Stimulated activated naive CD8-positive, alpha-beta T cell treated with anti-CD3 and anti-CD28 coated beads, Interleukin-15, Interleukin-2, amounts not matched to agents 100 ng/mL and 50 ng/mL, for 24 hours (primary cell): Measurements from ENCODE around the gene COPS9.

Experiments used
- H3K27ac Mint-ChIP-seq: one replicate; pipeline ENCODE4 v1.8.0; 2021; ENCODE audit warnings: mild to moderate bottlenecking, mixed read lengths
- H3K27me3 Mint-ChIP-seq: one replicate; pipeline ENCODE4 v1.8.0; 2021; ENCODE audit warnings: mixed read lengths
- H3K36me3 Mint-ChIP-seq: one replicate; pipeline ENCODE4 v1.8.0; 2021; ENCODE audit warnings: low read depth, mixed read lengths
- H3K4me1 Mint-ChIP-seq: one replicate; pipeline ENCODE4 v1.8.0; 2021; ENCODE audit warnings: low read depth, mixed read lengths
- H3K4me3 Mint-ChIP-seq: one replicate; pipeline ENCODE4 v1.8.0; 2021; ENCODE audit warnings: mild to moderate bottlenecking, mixed read lengths
- H3K9me3 Mint-ChIP-seq: one replicate; pipeline ENCODE4 v1.8.0; 2021; ENCODE audit warnings: mixed read lengths

The COPS9 gene

GRCh38 chr2:240127191-240127750, 8.8 kb downstream of the COPS9 start:
- Mint-ChIP-seq H3K36me3 (peaks cover 55% of the 10 kb centered on the region), H3K27me3 (no peaks in the 10 kb centered on the region), H3K9me3 (no peaks in the 10 kb centered on the region), H3K4me1 (no peaks in the 10 kb centered on the region), H3K4me3 (no peak overlapping the region), H3K27ac (no peak overlapping the region)

GRCh38 chr2:240126731-240127130, 9.4 kb downstream of the COPS9 start:
- no peaks in the 10 kb centered on the region for H3K9me3 Mint-ChIP-seq
- no peak overlapping the region for H3K27ac Mint-ChIP-seq
- peaks cover 2% of the 10 kb centered on the region for H3K4me1 Mint-ChIP-seq
- no peaks in the 10 kb centered on the region for H3K27me3 Mint-ChIP-seq
- H3K4me3 Mint-ChIP-seq = no peak overlapping the region
- peaks cover 51% of the 10 kb centered on the region for H3K36me3 Mint-ChIP-seq

GRCh38 chr2:240125742-240126141, 10.4 kb downstream of the COPS9 start:
- peaks cover 41% of the 10 kb centered on the region for H3K36me3 Mint-ChIP-seq
- no peak overlapping the region for H3K4me3 Mint-ChIP-seq
- peaks cover 7% of the 10 kb centered on the region for H3K4me1 Mint-ChIP-seq
- no peak overlapping the region for H3K27ac Mint-ChIP-seq
- H3K27me3 Mint-ChIP-seq = no peaks in the 10 kb centered on the region
- H3K9me3 Mint-ChIP-seq = no peaks in the 10 kb centered on the region

DNA sequence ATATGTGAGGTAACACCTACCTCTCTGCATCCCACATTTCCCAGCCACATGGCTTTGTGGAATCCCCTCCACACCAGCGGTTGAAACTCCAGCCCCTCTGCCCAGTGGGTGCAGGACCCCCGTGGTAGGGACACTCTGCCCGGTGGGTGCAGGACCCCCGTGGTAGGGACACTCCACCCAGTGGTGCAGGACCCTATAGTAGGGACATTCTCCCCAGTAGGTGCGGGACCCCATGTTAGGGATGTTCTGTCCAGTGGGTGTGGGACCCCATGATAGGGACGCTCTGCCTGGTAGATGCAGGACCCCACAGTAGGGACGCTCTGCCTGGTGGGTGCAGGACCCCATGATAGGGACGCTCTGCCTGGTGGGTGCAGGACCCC, 11.5 kb downstream of the COPS9 start:
- H3K27ac Mint-ChIP-seq = no peak overlapping the region
- H3K27me3 Mint-ChIP-seq = no peaks in the 10 kb centered on the region
- peaks cover 30% of the 10 kb centered on the region for H3K36me3 Mint-ChIP-seq
- H3K9me3 Mint-ChIP-seq = no peaks in the 10 kb centered on the region
- no peak overlapping the region for H3K4me3 Mint-ChIP-seq
- H3K4me1 Mint-ChIP-seq = peaks cover 7% of the 10 kb centered on the region

DNA sequence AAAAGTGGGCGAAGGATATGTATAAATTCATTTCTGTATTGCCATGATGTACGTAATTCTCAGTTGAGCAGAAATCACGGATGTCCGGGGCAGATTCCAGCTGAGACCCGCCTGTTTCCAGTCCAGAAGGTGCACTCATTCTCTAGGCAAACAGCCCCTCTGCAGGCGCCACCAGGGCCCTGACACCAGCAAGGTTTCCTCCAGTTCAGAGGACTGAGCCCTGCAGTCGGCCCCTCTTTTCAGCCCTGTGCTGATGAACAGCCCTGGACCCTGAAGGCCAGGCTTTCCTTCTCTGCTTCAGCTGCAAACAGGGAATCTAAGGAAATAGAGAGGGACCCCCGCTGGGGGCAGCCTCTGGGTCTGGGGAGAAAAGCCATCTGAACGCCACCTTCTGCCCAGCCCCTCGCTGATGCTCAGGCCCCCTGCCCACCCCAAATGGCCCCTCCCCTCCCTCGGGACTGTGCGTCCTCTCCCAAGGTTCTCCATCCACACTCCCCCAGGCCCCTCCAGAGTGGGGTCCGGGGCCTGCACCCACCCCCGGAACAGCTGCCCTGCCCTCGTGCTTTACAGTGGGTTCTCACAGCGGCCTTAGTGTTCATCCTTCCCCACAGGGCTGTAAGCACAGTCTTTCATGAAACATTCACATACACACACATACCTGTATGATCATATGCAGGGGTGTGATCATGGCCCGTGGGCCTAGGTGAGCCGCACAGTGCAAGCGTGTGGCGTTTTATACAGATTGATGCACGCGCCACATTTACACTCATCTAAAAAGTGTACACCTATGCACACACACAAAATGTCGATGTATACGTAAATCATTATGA, 12.1 kb downstream of the COPS9 start:
- Mint-ChIP-seq H3K27ac (no peak overlapping the region), H3K27me3 (no peaks in the 10 kb centered on the region), H3K9me3 (no peaks in the 10 kb centered on the region), H3K4me3 (no peak overlapping the region), H3K4me1 (peaks cover 7% of the 10 kb centered on the region), H3K36me3 (peaks cover 27% of the 10 kb centered on the region)

DNA sequence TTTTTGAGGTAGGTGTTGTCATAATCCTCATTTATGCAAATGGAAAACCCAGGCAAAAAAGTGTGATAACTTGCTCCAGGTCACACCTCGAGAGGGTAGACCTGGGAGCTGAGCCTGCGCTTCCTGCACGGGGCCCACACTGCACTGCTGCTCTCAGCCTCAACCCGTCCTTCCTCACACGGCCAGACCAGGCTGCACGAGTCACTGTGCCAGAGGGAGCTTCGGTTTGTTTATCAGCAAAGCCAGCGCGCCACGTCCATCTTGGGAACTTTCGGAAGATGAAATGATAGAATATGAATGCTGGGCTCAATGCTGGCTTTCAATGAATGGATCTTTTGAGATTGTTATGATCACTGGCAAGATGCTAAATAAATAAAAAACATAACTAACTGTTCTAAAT, 14.4 kb downstream of the COPS9 start:
- peaks cover 17% of the 10 kb centered on the region for H3K36me3 Mint-ChIP-seq
- H3K9me3 Mint-ChIP-seq = no peaks in the 10 kb centered on the region
- peaks cover 7% of the 10 kb centered on the region for H3K4me1 Mint-ChIP-seq
- no peaks in the 10 kb centered on the region for H3K27me3 Mint-ChIP-seq
- no peak overlapping the region for H3K27ac Mint-ChIP-seq
- no peak overlapping the region for H3K4me3 Mint-ChIP-seq

- Mint-ChIP-seq H3K4me3 (no peak overlapping the region), H3K9me3 (no peaks in the 10 kb centered on the region)
Observed at GRCh38 chr2:240121190-240121589, 14.9 kb downstream of the COPS9 start.

GRCh38 chr2:240114233-240114632, 21.9 kb downstream of the COPS9 start:
- H3K27ac Mint-ChIP-seq = no peak overlapping the region
- H3K36me3 Mint-ChIP-seq = no peaks in the 10 kb centered on the region
- peaks cover 36% of the 10 kb centered on the region for H3K27me3 Mint-ChIP-seq
- no peaks in the 10 kb centered on the region for H3K4me1 Mint-ChIP-seq
- H3K4me3 Mint-ChIP-seq = no peak overlapping the region
- no peaks in the 10 kb centered on the region for H3K9me3 Mint-ChIP-seq

More at GRCh38 chr2:240121190-240121589, 14.9 kb downstream of the COPS9 start:
- Mint-ChIP-seq H3K27me3 (peaks cover 4% of the 10 kb centered on the region), H3K4me1 (peaks cover 7% of the 10 kb centered on the region), H3K36me3 (peaks cover 13% of the 10 kb centered on the region), H3K27ac (no peak overlapping the region)

DNA sequence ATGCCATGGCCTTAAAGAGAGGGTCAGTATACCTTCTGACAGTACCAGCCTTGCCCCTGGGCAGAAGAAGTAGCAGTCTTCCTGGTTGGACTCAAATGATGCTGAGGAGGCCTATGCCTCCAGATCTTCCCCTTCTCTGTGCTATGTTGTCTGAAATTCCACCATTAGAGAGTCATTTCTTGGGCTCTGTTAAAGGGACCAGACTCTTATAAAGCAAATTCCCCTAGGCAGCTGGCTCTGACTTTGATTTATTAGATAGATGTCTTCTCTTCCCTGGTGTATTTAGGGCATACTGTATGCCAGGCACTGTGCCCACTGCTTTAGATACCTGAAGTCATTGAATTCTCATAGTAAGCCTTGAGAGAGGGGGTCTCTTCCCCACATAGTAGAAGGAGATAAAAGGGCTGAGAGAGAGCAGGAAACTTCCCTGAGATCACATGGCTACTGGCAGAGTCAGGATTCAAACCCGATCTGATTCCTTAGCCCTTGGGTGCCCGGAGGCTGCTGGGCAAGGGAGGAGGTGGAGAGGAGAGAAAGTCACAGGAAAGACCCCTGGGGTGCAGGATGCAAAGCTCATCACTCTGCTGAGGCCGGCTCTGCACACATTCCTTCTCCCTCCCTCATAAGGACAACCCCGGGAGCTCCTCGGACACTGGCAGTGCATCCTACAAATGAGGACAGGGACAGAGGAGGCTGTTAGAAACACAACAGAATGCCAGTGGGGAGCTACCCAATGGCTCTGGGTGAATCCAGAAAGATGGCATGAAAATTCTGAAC, 23.0 kb downstream of the COPS9 start:
- H3K36me3 Mint-ChIP-seq = no peaks in the 10 kb centered on the region
- peaks cover 36% of the 10 kb centered on the region for H3K27me3 Mint-ChIP-seq
- no peaks in the 10 kb centered on the region for H3K9me3 Mint-ChIP-seq
- no peaks in the 10 kb centered on the region for H3K4me1 Mint-ChIP-seq
- H3K27ac Mint-ChIP-seq = no peak overlapping the region
- no peak overlapping the region for H3K4me3 Mint-ChIP-seq

DNA sequence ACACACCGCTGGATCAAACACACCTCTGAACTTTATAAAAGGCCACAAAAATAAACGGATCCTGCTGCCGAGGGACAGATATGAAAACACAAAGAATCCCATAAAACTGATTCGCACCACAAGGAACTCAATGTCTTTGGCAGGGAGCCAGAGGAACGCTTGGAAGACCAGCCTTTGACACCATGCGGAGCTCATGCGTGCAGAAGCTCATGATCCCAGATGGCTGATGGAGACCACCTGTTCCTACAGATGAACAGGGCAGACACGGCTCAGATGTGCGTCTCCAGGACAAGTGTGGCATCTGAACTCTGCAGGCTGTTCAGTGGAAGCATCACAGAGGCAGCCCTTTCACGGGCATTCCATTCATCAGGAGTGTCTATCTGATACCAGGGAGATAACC, 24.9 kb downstream of the COPS9 start:
- Mint-ChIP-seq H3K4me1 (no peaks in the 10 kb centered on the region), H3K9me3 (no peaks in the 10 kb centered on the region), H3K27me3 (peaks cover 33% of the 10 kb centered on the region), H3K4me3 (no peak overlapping the region), H3K36me3 (no peaks in the 10 kb centered on the region), H3K27ac (no peak overlapping the region)

DNA sequence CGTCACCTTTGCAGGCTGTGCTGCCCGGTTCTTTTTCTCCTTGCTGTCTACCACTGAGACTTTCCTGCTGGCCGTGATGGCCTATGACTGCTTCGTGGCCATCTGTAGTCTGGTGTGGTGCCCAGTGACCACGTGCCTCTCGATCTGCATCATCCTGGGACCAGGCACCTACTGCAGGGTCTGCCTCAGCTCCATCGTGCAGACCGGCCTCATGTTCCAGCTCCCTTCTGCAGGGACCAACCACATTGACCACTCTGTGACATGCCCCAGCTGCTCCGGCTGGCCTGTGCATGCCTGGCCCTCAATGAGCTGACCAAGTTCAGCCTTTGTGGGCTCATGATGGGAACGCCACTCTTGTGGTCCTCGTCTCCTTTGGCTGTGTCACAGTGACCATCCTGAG, 26.7 kb downstream of the COPS9 start:
- H3K36me3 Mint-ChIP-seq = no peaks in the 10 kb centered on the region
- no peak overlapping the region for H3K4me3 Mint-ChIP-seq
- peaks cover 27% of the 10 kb centered on the region for H3K27me3 Mint-ChIP-seq
- no peaks in the 10 kb centered on the region for H3K4me1 Mint-ChIP-seq
- H3K9me3 Mint-ChIP-seq = no peaks in the 10 kb centered on the region
- H3K27ac Mint-ChIP-seq = no peak overlapping the region

DNA sequence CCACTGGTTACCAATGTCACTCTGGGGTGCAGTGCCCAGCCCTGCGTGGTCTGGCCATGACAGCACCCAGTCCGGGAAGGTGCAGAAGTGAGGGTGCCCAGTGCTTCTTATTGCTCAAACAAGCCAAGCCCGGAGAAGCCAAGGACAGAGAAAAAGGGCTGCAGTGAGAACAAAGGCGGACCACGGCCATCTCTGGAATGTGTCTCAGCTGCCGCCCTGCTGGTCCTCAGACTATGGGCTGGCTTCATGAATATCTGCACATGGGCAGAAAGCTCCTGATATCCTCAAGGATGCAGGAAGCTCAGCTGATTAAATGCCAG, 28.7 kb downstream of the COPS9 start:
- Mint-ChIP-seq H3K9me3 (no peaks in the 10 kb centered on the region), H3K4me3 (no peak overlapping the region), H3K27me3 (peaks cover 18% of the 10 kb centered on the region), H3K36me3 (no peaks in the 10 kb centered on the region), H3K27ac (no peak overlapping the region), H3K4me1 (no peaks in the 10 kb centered on the region)

DNA sequence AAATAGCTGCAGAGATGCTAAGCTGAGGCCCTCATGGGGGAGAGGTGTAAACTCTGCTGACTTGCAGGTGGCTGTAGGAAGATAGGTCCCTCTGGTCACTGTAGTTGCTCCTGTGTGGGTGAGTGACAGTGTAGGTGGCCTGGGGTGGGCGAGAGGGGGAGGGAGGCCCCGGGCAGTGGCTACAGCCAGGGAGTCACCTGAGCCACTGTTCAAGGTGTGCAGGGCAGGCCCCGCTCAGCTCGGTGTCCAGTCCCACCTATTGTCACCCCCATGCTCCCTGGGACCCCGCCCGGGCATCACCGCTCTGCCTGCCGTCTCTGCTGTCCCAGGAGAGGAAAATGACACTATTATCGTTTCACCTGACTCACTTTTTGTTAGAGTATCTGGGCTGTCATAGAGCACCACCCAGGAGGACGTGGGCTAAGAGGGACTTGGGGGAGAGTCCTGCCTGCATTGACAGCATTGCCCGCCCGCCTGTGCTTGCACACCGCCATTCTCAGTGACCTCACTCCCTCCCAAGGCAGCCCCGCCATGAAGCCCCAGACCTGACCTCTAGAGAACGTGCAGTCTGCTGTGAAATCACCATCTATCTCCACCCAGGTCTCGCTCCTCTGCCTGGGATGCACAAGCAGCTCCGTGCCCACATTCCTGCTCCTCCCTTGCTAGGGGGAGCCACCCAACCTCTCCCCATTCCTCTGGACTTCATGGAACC, 29.2 kb downstream of the COPS9 start:
- H3K9me3 Mint-ChIP-seq = no peaks in the 10 kb centered on the region
- peaks cover 14% of the 10 kb centered on the region for H3K27me3 Mint-ChIP-seq
- no peaks in the 10 kb centered on the region for H3K36me3 Mint-ChIP-seq
- H3K4me3 Mint-ChIP-seq = no peak overlapping the region
- no peak overlapping the region for H3K27ac Mint-ChIP-seq
- H3K4me1 Mint-ChIP-seq = no peaks in the 10 kb centered on the region

- Mint-ChIP-seq H3K9me3 (no peaks in the 10 kb centered on the region), H3K36me3 (no peaks in the 10 kb centered on the region), H3K27me3 (peaks cover 10% of the 10 kb centered on the region), H3K4me1 (no peaks in the 10 kb centered on the region), H3K27ac (no peak overlapping the region), H3K4me3 (no peak overlapping the region)
Observed at GRCh38 chr2:240105982-240106381, 30.1 kb downstream of the COPS9 start.

DNA sequence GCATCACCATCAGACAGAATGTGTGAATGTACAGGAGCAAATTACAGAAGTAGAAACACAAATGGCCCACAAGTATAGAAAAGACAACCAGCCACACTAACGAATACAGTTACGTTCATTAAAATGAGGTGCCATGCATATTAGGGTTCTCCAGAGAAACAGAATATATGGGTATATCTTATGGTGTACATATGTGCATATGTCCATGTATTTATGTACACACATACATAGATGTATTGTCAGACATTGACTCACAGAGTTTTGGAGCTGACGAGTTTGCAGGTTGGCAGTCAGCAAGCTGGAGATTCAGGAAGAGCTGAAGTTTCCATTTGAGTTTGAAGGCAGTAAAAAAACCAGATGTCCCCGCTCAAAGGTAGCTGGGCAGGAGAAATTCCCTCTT, 33.0 kb downstream of the COPS9 start:
- Mint-ChIP-seq H3K27ac (no peak overlapping the region), H3K9me3 (peaks cover 6% of the 10 kb centered on the region), H3K27me3 (peaks cover 30% of the 10 kb centered on the region), H3K36me3 (no peaks in the 10 kb centered on the region), H3K4me1 (no peaks in the 10 kb centered on the region), H3K4me3 (no peak overlapping the region)
